CD4-positive, CD25-positive, alpha-beta regulatory T cell (primary cell): ENCODE results near the gene MINDY3. TPM values are rescaled to one million over a fixed set of nuclear protein-coding genes. Genes with fewer than 3 reads are reported as not detected.
A peak's percentile ranks its signal among the peaks of the same experiment; 100 is the strongest.
"Not testable (repeated sequence)": the region's sequence is repeated elsewhere in the genome, so short reads cannot be mapped to it uniquely, and the experiment has no call there.

ENCODE experiments used
- ATAC-seq, 2 donors: fragments of 150-1000 bp; cut with Tn5 transposase; one replicate each; pipeline ENCODE4 v1.10.0; 2021; ENCODE audit warnings: low read depth in 2 of 2, moderate number of reproducible peaks in 2 of 2, moderate library complexity in 1 of 2
- DNase-seq, 3 donors: peaks; one replicate each; pipeline versions ENCODE4 v3.0.0 to v3.0.0-alpha.2; 2012 to 2022; ENCODE audit warnings: mixed read lengths in 1 of 3
- H3K27ac ChIP-seq: one replicate; pipeline ENCODE4 v1.7.0; 2013; ENCODE audit warnings: mild to moderate bottlenecking, low read length; ENCODE audit not compliant: insufficient read depth, poor library complexity, severe bottlenecking
- H3K27me3 ChIP-seq: one replicate; pipeline ENCODE4 v1.7.0; 2013; ENCODE audit warnings: low read length; ENCODE audit not compliant: control insufficient read depth, insufficient read depth
- H3K36me3 ChIP-seq: one replicate; pipeline ENCODE4 v1.7.0; 2013; ENCODE audit warnings: mild to moderate bottlenecking, low read length, moderate library complexity; ENCODE audit not compliant: control insufficient read depth, insufficient read depth
- H3K4me1 ChIP-seq: 2 replicates; pipeline ENCODE4 v1.7.0; 2013; ENCODE audit warnings: mild to moderate bottlenecking, low read length; ENCODE audit not compliant: insufficient read depth, control insufficient read depth, poor library complexity, severe bottlenecking
- H3K4me3 ChIP-seq: one replicate; pipeline ENCODE4 v1.7.0; 2013; ENCODE audit warnings: low read depth, mild to moderate bottlenecking, low read length, moderate library complexity
- H3K9me3 ChIP-seq, 2 experiments: 1 replicate in 1 of 2; 2 replicates in 1 of 2; pipeline ENCODE4 v1.7.0; 2013; ENCODE audit warnings: low read length in 2 of 2, mild to moderate bottlenecking in 1 of 2, moderate library complexity in 1 of 2; ENCODE audit not compliant: control insufficient read depth in 2 of 2
- H3K27ac Mint-ChIP-seq, 3 donors: one replicate each; pipeline ENCODE4 v1.8.0; 2020 to 2022; ENCODE audit warnings: mild to moderate bottlenecking in 3 of 3, mixed read lengths in 3 of 3, moderate library complexity in 2 of 3
- H3K27me3 Mint-ChIP-seq: one replicate; pipeline ENCODE4 v1.8.0; 2022; ENCODE audit warnings: mild to moderate bottlenecking, mixed read lengths
- H3K36me3 Mint-ChIP-seq: one replicate; pipeline ENCODE4 v1.8.0; 2020; ENCODE audit warnings: mixed read lengths
- H3K4me1 Mint-ChIP-seq, 4 donors: one replicate each; pipeline ENCODE4 v1.8.0; 2020 to 2022; ENCODE audit warnings: mixed read lengths in 4 of 4, mild to moderate bottlenecking in 1 of 4
- H3K4me3 Mint-ChIP-seq, 4 donors: one replicate each; pipeline ENCODE4 v1.8.0; 2020 to 2022; ENCODE audit warnings: mild to moderate bottlenecking in 4 of 4, mixed read lengths in 4 of 4, moderate library complexity in 3 of 4
- H3K9me3 Mint-ChIP-seq, 7 donors: one replicate each; pipeline ENCODE4 v1.8.0; 2020 to 2022; ENCODE audit warnings: mixed read lengths in 7 of 7, mild to moderate bottlenecking in 3 of 7, moderate library complexity in 2 of 7
- polyA plus RNA-seq, 4 donors: library from polyadenylated mRNA; unstranded; fragments of 300-500 nt; fragmentation: Illumina TruSeq; gene quantifications; one replicate each; pipeline ENCODE4 v1.2.3, GENCODE V29; 2021
- total RNA-seq: library from RNA; stranded (reverse); gene quantifications from one replicate; pipeline ENCODE4 v1.2.3, GENCODE V29; 2022

MINDY3 gene
- total and polyA plus RNA-seq, 5 donors from 2014 or later: 5.5 to 37.1 (median 7.1) TPM

DNA sequence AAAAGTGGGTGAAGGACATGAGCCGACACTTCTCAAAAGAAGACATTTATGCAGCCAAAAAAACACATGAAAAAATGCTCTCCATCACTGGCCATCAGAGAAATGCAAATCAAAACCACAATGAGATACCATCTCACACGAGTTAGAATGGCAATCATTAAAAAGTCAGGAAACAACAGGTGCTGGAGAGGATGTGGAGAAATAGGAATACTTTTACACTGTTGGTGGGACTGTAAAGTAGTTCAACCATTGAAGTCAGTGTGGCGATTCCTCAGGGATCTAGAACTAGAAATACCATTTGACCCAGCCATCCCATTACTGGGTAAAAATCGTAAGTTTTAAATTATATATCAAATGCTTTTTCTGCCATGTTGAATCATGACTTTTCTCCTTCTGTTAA, 85.8 kb downstream of the MINDY3 start:
- not testable (repeated sequence) for H3K9me3 ChIP-seq, H3K27ac ChIP-seq, H3K4me3 Mint-ChIP-seq, H3K27ac Mint-ChIP-seq, H3K4me3 ChIP-seq, ATAC-seq, H3K4me1 Mint-ChIP-seq, H3K4me1 ChIP-seq, H3K27me3 Mint-ChIP-seq, DNase-seq, H3K27me3 ChIP-seq
- Mint-ChIP-seq H3K36me3 (peaks cover 55% of the 10 kb centered on the region), H3K9me3 (peaks cover 0 to 15% (median 5%) of the 10 kb centered on the region in 7 donors)
- peaks cover 29% of the 10 kb centered on the region for H3K36me3 ChIP-seq

DNA sequence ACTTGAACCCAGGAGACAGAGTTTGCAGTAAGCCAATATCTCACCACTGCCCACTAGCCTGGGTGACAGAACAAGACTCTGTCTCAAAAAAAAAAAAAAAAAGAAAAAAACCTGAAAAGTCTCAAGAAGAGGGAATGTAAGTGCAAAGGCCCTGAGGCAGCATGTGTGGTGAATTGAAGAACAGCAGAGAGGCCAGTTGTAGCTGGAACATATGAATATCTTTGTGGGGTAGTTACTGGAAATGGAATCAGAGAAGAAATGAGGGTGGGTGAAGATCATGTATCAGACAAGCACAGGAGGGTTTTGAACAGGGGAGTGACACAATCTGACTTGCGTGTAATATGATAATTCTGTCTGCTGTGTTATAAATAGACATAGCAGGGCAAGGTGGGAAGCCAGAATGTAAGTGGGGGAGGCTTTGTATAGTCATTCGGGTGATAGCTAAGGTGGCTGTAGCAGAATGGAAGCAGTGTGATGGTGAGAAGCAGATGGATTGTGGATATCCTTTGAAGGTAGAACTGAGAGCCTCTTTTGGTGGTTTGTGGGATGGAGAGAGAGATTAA, 95.3 kb downstream of the MINDY3 start:
- H3K27me3 Mint-ChIP-seq: no peaks in the 10 kb centered on the region
- no peak overlapping the region for H3K27ac Mint-ChIP-seq
- peaks cover 0 to 9% (median 1%) of the 10 kb centered on the region in 4 donors for H3K4me1 Mint-ChIP-seq
- ATAC-seq: no peak
- H3K4me3 Mint-ChIP-seq: peak overlapping the region in 1 of 4 donors; percentile 68
- H3K36me3 Mint-ChIP-seq: peaks cover 13% of the 10 kb centered on the region
- peaks cover 2 to 6% (median 3%) of the 10 kb centered on the region in 7 donors for H3K9me3 Mint-ChIP-seq
- no peak for DNase-seq
- H3K4me3 ChIP-seq: no peak overlapping the region
- H3K27ac ChIP-seq: no peak overlapping the region
- no peaks in the 10 kb centered on the region for H3K4me1 ChIP-seq
- H3K27me3 ChIP-seq: peaks cover 3% of the 10 kb centered on the region
- no peaks in the 10 kb centered on the region for H3K36me3 ChIP-seq
- no peaks in the 10 kb centered on the region for H3K9me3 ChIP-seq

GRCh38 chr10:15763006-15763405, 97.3 kb downstream of the MINDY3 start:
- Mint-ChIP-seq H3K9me3 (peaks cover 0 to 5% (median 3%) of the 10 kb centered on the region in 7 donors), H3K4me3 (no peak overlapping the region), H3K36me3 (no peaks in the 10 kb centered on the region), H3K27me3 (peaks cover 11% of the 10 kb centered on the region), H3K27ac (no peak overlapping the region), H3K4me1 (peaks cover 0 to under 1% (median 0%) of the 10 kb centered on the region in 4 donors)
- DNase-seq: no peak
- H3K9me3 ChIP-seq: no peaks in the 10 kb centered on the region
- H3K27ac ChIP-seq: no peak overlapping the region
- H3K4me1 ChIP-seq: no peaks in the 10 kb centered on the region
- no peak for ATAC-seq
- H3K4me3 ChIP-seq: no peak overlapping the region
- H3K36me3 ChIP-seq: no peaks in the 10 kb centered on the region
- H3K27me3 ChIP-seq: peaks cover 3% of the 10 kb centered on the region

DNA sequence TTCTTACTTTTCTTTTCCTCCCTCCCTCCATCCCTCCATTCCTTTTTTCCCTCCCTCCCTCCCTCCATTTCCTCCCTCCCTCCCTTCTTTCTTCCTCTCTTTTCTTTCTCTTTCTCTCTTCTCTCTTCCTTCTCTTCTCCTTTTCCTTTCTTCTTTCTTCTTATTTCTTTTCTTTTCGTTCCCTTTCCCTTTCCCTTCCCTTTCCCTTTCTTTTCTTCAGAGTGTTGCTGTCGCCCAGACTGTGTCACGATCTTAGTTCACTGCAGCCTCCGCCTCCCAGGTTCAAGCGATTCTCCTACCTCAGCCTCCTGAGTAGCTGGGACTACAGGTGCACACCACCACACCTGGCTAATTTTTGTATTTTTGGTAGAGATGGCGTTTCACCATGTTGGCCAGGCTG, 98.1 kb downstream of the MINDY3 start:
- H3K27me3 ChIP-seq, DNase-seq, H3K4me3 ChIP-seq, H3K27ac ChIP-seq, H3K36me3 ChIP-seq, ATAC-seq, H3K9me3 ChIP-seq, H3K4me1 ChIP-seq, H3K27ac Mint-ChIP-seq, H3K4me1 Mint-ChIP-seq, H3K4me3 Mint-ChIP-seq, H3K9me3 Mint-ChIP-seq, H3K36me3 Mint-ChIP-seq: not testable (repeated sequence)
- peaks cover 11% of the 10 kb centered on the region for H3K27me3 Mint-ChIP-seq

DNA sequence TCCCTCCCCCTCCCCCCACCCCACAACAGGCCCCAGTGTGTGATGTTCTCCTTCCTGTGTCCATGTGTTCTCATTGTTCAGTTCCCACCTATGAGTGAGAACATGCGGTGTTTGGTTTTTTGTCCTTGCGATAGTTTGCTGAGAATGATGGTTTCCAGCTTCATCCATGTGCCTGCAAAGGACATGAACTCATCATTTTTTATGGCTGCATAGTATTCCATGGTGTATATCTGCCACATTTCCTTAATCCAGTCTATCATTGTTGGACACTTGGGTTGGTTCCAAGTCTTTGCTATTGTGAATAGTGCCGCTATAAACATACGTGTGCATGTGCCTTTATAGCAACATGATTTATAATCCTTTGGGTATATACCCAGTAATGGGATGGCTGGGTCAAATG, 99.1 kb downstream of the MINDY3 start:
- not testable (repeated sequence) for DNase-seq, H3K27me3 ChIP-seq, H3K27ac ChIP-seq, H3K36me3 ChIP-seq, H3K36me3 Mint-ChIP-seq, H3K9me3 ChIP-seq, H3K4me1 Mint-ChIP-seq, H3K27ac Mint-ChIP-seq, H3K4me3 Mint-ChIP-seq, ATAC-seq, H3K4me3 ChIP-seq, H3K4me1 ChIP-seq, H3K9me3 Mint-ChIP-seq
- H3K27me3 Mint-ChIP-seq: peaks cover 11% of the 10 kb centered on the region

DNA sequence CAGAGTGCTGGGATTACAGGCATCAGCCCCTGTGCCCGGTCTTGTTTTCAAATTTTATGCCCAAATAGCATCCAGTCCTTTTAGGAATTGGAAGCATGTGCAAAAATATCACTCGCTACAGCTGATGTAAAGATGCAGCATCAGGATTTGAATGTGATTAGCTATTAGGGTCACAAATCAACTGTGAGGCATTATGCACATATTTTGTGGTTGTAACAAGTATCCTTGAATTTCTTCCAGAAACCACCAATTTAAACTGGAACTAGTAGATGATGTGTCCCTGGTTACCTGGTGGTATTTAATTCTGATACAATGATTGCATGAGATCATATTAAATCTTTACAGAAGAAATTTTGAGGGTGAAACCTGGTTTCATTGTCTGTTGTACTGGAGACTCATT, 99.6 kb downstream of the MINDY3 start:
- H3K36me3 Mint-ChIP-seq: no peaks in the 10 kb centered on the region
- Histone ChIP-seq H3K27me3 (peaks cover 6% of the 10 kb centered on the region), H3K36me3 (no peaks in the 10 kb centered on the region)

DNA sequence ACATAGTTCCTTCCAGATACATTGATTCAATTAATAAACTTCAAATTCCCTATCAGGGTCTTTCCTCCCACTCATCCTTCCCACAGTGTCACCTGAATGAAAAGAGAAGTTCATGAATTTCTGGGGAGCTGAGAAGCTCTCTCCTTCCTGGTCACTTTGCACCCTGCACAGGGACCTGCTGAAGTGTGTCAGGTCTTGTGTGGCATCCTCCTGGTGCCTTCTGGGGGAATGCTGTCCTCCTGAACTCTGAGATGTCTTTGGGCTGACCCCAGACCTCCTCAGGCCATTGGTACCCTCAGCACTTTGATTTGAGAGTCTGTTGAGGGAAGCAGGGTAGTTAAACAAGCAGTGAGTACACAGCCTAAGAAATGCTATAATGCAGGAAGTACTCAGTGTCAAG, 101.0 kb downstream of the MINDY3 start:
- no peak overlapping the region for H3K4me3 Mint-ChIP-seq
- no peak for DNase-seq

More for the DNA sequence above, 99.6 kb downstream of the MINDY3 start:
- Mint-ChIP-seq H3K9me3 (peaks cover 1 to 7% (median 4%) of the 10 kb centered on the region in 7 donors), H3K27ac (no peak overlapping the region), H3K27me3 (peaks cover 11% of the 10 kb centered on the region), H3K4me3 (no peak overlapping the region), H3K4me1 (no peaks in the 10 kb centered on the region)
- DNase-seq: no peak
- no peak overlapping the region for H3K4me3 ChIP-seq
- no peak for ATAC-seq
- no peaks in the 10 kb centered on the region for H3K9me3 ChIP-seq
- no peak overlapping the region for H3K27ac ChIP-seq
- H3K4me1 ChIP-seq: no peaks in the 10 kb centered on the region

DNA sequence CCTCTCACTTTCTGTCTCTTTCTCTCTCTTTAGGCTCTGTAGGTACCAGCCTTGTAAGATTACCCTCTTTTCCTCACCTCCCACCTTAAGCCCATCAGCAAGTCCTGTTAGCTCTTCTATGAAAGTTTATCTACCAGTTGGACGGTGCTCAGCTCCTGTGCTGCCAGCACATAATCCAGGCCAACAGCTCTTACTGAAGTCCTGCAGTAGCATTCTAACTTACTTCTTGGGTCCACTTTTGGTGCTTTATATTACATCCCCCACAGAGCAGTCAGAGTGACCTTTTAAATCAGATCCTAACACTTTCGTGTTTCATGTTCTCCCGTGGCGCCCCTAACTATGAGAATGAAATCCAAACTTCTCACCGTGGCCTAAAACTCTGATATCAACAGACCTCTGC, 101.7 kb downstream of the MINDY3 start:
- H3K4me1 Mint-ChIP-seq: no peaks in the 10 kb centered on the region
- H3K36me3 Mint-ChIP-seq: no peaks in the 10 kb centered on the region
- H3K27me3 Mint-ChIP-seq: peaks cover 11% of the 10 kb centered on the region
- H3K4me3 Mint-ChIP-seq: no peak overlapping the region
- peaks cover 0 to 7% (median 2%) of the 10 kb centered on the region in 7 donors for H3K9me3 Mint-ChIP-seq
- no peak for ATAC-seq
- Histone ChIP-seq H3K4me3 (no peak overlapping the region), H3K27me3 (peaks cover 6% of the 10 kb centered on the region), H3K9me3 (no peaks in the 10 kb centered on the region), H3K36me3 (no peaks in the 10 kb centered on the region), H3K4me1 (no peaks in the 10 kb centered on the region), H3K27ac (no peak overlapping the region)
- DNase-seq: no peak
- no peak overlapping the region for H3K27ac Mint-ChIP-seq

More for the DNA sequence above, 101.0 kb downstream of the MINDY3 start:
- peaks cover 6% of the 10 kb centered on the region for H3K27me3 ChIP-seq
- H3K36me3 Mint-ChIP-seq: no peaks in the 10 kb centered on the region
- no peaks in the 10 kb centered on the region for H3K36me3 ChIP-seq
- H3K9me3 ChIP-seq: no peaks in the 10 kb centered on the region
- no peak for ATAC-seq
- no peaks in the 10 kb centered on the region for H3K4me1 Mint-ChIP-seq
- no peak overlapping the region for H3K27ac Mint-ChIP-seq
- no peak overlapping the region for H3K4me3 ChIP-seq
- no peak overlapping the region for H3K27ac ChIP-seq
- no peaks in the 10 kb centered on the region for H3K4me1 ChIP-seq
- peaks cover 11% of the 10 kb centered on the region for H3K27me3 Mint-ChIP-seq
- peaks cover 0 to 7% (median 1%) of the 10 kb centered on the region in 7 donors for H3K9me3 Mint-ChIP-seq
